Measurements from ENCODE around the gene ARHGEF37.

Gene ARHGEF37

GRCh38 chr5:149610589-149611255, 29.4 kb downstream of the ARHGEF37 start:
- Histone ChIP-seq H4K20me1 (ENCODE audit: insufficient read depth, low read length) (no peaks in the 10 kb centered on the region), H3K9me3 (ENCODE audit: insufficient read depth, low read length) (no peaks in the 10 kb centered on the region), H2AFZ (ENCODE audit: low read depth, low read length) (no peak overlapping the region), H3K79me2 (ENCODE audit: low read length) (no peaks in the 10 kb centered on the region), H3K4me3 (ENCODE audit: low read length) (no peak overlapping the region), H3K4me1 (ENCODE audit: low read length) (peaks cover 16% of the 10 kb centered on the region), H3K36me3 (replicated peaks; ENCODE audit: low read depth, low read length) (no peaks in the 10 kb centered on the region), H3K9ac (ENCODE audit: low read length) (no peak overlapping the region), H3K27ac (ENCODE audit: low read length) (no peak overlapping the region), H3K27me3 (ENCODE audit: low read depth, low read length) (no peaks in the 10 kb centered on the region), H3K4me2 (ENCODE audit: low read length) (no peak overlapping the region)
- TF ChIP-seq EZH2phosphoT487 (IDR thresholded peaks at IDR 0.05; ENCODE audit: low read depth): no peak
- TF ChIP-seq CTCF (IDR thresholded peaks at IDR 0.05; ENCODE audit: low read depth, low read length): no peak

GRCh38 chr5:149611326-149611725, 30.0 kb downstream of the ARHGEF37 start:
- H3K4me3 ChIP-seq (ENCODE audit: low read length): no peak overlapping the region
- peaks cover 15% of the 10 kb centered on the region for H3K4me1 ChIP-seq (ENCODE audit: low read length)
- TF ChIP-seq EZH2phosphoT487 (IDR thresholded peaks at IDR 0.05; ENCODE audit: low read depth): no peak
- TF ChIP-seq CTCF (IDR thresholded peaks at IDR 0.05; ENCODE audit: low read depth, low read length): no peak
- no peak overlapping the region for H3K4me2 ChIP-seq (ENCODE audit: low read length)
- no peaks in the 10 kb centered on the region for H3K79me2 ChIP-seq (ENCODE audit: low read length)
- H2AFZ ChIP-seq (ENCODE audit: low read depth, low read length): no peak overlapping the region
- H4K20me1 ChIP-seq (ENCODE audit: insufficient read depth, low read length): no peaks in the 10 kb centered on the region
- no peaks in the 10 kb centered on the region for H3K9me3 ChIP-seq (ENCODE audit: insufficient read depth, low read length)
- no peaks in the 10 kb centered on the region for H3K36me3 ChIP-seq (replicated peaks; ENCODE audit: low read depth, low read length)
- no peaks in the 10 kb centered on the region for H3K27me3 ChIP-seq (ENCODE audit: low read depth, low read length)
- H3K27ac ChIP-seq (ENCODE audit: low read length): no peak overlapping the region
- no peak overlapping the region for H3K9ac ChIP-seq (ENCODE audit: low read length)

GRCh38 chr5:149614034-149614907, 33.0 kb downstream of the ARHGEF37 start:
- Histone ChIP-seq H3K4me2 (ENCODE audit: low read length) (no peak overlapping the region), H4K20me1 (ENCODE audit: insufficient read depth, low read length) (no peaks in the 10 kb centered on the region), H3K4me3 (ENCODE audit: low read length) (no peak overlapping the region), H3K36me3 (replicated peaks; ENCODE audit: low read depth, low read length) (no peaks in the 10 kb centered on the region), H3K79me2 (ENCODE audit: low read length) (no peaks in the 10 kb centered on the region), H2AFZ (ENCODE audit: low read depth, low read length) (no peak overlapping the region), H3K27ac (ENCODE audit: low read length) (no peak overlapping the region), H3K27me3 (ENCODE audit: low read depth, low read length) (no peaks in the 10 kb centered on the region), H3K4me1 (ENCODE audit: low read length) (peaks cover 28% of the 10 kb centered on the region), H3K9ac (ENCODE audit: low read length) (no peak overlapping the region), H3K9me3 (ENCODE audit: insufficient read depth, low read length) (no peaks in the 10 kb centered on the region)
- TF ChIP-seq CTCF (IDR thresholded peaks at IDR 0.05; ENCODE audit: low read depth, low read length) (no peak), EZH2phosphoT487 (IDR thresholded peaks at IDR 0.05; ENCODE audit: low read depth) (no peak)

GRCh38 chr5:149615976-149616375, 34.7 kb downstream of the ARHGEF37 start:
- Histone ChIP-seq H3K4me1 (ENCODE audit: low read length) (peaks cover 28% of the 10 kb centered on the region), H2AFZ (ENCODE audit: low read depth, low read length) (no peak overlapping the region), H3K27ac (ENCODE audit: low read length) (no peak overlapping the region), H3K79me2 (ENCODE audit: low read length) (no peaks in the 10 kb centered on the region), H3K9me3 (ENCODE audit: insufficient read depth, low read length) (no peaks in the 10 kb centered on the region), H3K4me3 (ENCODE audit: low read length) (no peak overlapping the region), H4K20me1 (ENCODE audit: insufficient read depth, low read length) (no peaks in the 10 kb centered on the region), H3K27me3 (ENCODE audit: low read depth, low read length) (no peaks in the 10 kb centered on the region), H3K4me2 (ENCODE audit: low read length) (no peak overlapping the region), H3K9ac (ENCODE audit: low read length) (no peak overlapping the region), H3K36me3 (replicated peaks; ENCODE audit: low read depth, low read length) (no peaks in the 10 kb centered on the region)
- TF ChIP-seq CTCF (IDR thresholded peaks at IDR 0.05; ENCODE audit: low read depth, low read length) (no peak), EZH2phosphoT487 (IDR thresholded peaks at IDR 0.05; ENCODE audit: low read depth) (no peak)
